Thymus (tissue), 11 donors: ENCODE data around the gene NF1. TPM values are rescaled to one million over a fixed set of nuclear protein-coding genes. Genes with fewer than 3 reads are reported as not detected.

Source experiments
- DNase-seq, 9 donors: peaks; one replicate each; pipeline ENCODE4 v3.0.0-alpha.2; 2013; ENCODE audit warnings: low spot score in 9 of 9, low read depth in 6 of 9, missing footprints in 1 of 9
- H3K27ac ChIP-seq, 2 donors: one replicate each; pipeline ENCODE4 v1.5.1; 2013; ENCODE audit warnings: control low read depth in 1 of 2, low read depth in 1 of 2, low read length in 1 of 2, mild to moderate bottlenecking in 1 of 2, moderate library complexity in 1 of 2
- H3K27me3 ChIP-seq, 2 donors: one replicate each; pipeline ENCODE4 v1.5.1; 2013; ENCODE audit warnings: low read length in 1 of 2; ENCODE audit not compliant: control insufficient read depth in 2 of 2, insufficient read depth in 1 of 2
- H3K36me3 ChIP-seq, 2 donors: one replicate each; pipeline ENCODE4 v1.5.1; 2013; ENCODE audit warnings: low read length in 1 of 2, mild to moderate bottlenecking in 1 of 2, moderate library complexity in 1 of 2; ENCODE audit not compliant: control insufficient read depth in 2 of 2, insufficient read depth in 2 of 2
- H3K4me1 ChIP-seq, 2 donors: one replicate each; pipeline ENCODE4 v1.5.1; 2013; ENCODE audit warnings: low read length in 2 of 2; ENCODE audit not compliant: control insufficient read depth in 2 of 2, insufficient read depth in 2 of 2
- H3K4me3 ChIP-seq, 2 donors: one replicate each; pipeline ENCODE4 v1.5.1; 2013; ENCODE audit warnings: low read length in 2 of 2, control low read depth in 1 of 2, mild to moderate bottlenecking in 1 of 2
- H3K9me3 ChIP-seq, 2 donors: one replicate each; pipeline ENCODE4 v1.5.1; 2013; ENCODE audit warnings: low read length in 1 of 2, mild to moderate bottlenecking in 1 of 2; ENCODE audit not compliant: control insufficient read depth in 2 of 2, insufficient read depth in 1 of 2
- WGBS: extraction: QIAGEN DNeasy Blood & Tissue Kit; methylation state at CpG from one replicate; pipeline ENCODE4 v1.1.7; 2013; 5-methylcytosine and 5-hydroxymethylcytosine counted together
- polyA plus RNA-seq: library from polyadenylated mRNA; stranded (reverse); fragments of 200-250 nt; gene quantifications from one replicate; pipeline ENCODE4 v1.2.3, GENCODE V29; 2013
- total RNA-seq: library from RNA; stranded (reverse); fragments of 120-200 nt; gene quantifications from one replicate; pipeline ENCODE4 v1.2.4, GENCODE V29; 2013
- donor health status: healthy.

The NF1 gene
- total and polyA plus RNA-seq, 2 donors: 10.3 to 16.6 TPM

DNA sequence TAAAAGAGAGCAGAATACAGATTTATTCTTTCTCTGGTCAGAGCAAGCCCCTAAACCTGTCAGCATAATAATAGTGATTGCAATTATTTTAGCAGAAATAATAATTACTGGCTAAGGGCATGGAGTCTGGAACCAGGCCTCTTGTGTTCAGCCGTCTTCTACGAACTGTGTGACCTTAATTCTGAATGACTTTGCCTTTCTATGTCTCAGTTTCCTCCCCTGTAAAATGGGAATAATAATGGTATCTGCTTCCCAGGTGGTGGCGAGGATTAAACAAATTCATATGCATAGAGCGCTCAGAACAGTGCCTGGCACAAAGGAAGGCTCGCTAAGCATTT lies 330.1 kb downstream of the NF1 start:
- DNase-seq: no peak
- no peaks in the 10 kb centered on the region for H3K27me3 ChIP-seq
- WGBS: 95% methylated on average over 5 of the region's 5 CpGs
- H3K27ac ChIP-seq: no peak overlapping the region
- no peaks in the 10 kb centered on the region for H3K4me1 ChIP-seq
- no peak overlapping the region for H3K4me3 ChIP-seq
- no peaks in the 10 kb centered on the region for H3K36me3 ChIP-seq
- H3K9me3 ChIP-seq: no peaks in the 10 kb centered on the region

GRCh38 chr17:31425282-31426040 lies 330.7 kb downstream of the NF1 start:
- no peak for DNase-seq
- H3K27me3 ChIP-seq: no peaks in the 10 kb centered on the region
- H3K36me3 ChIP-seq: no peaks in the 10 kb centered on the region
- no peaks in the 10 kb centered on the region for H3K9me3 ChIP-seq
- no peak overlapping the region for H3K4me3 ChIP-seq
- WGBS: 89% methylated on average over 17 of the region's 17 CpGs
- H3K4me1 ChIP-seq: no peaks in the 10 kb centered on the region
- H3K27ac ChIP-seq: no peak overlapping the region

Other genes with a start within 250 kb of the NF1 start
- gene TEFM, start 188.7 kb upstream of the NF1 start, total RNA-seq: 18.7 TPM
- gene TEFM, start 188.7 kb upstream of the NF1 start, polyA plus RNA-seq: 16.6 TPM
- 8.1 TPM for gene ADAP2, start 173.0 kb upstream of the NF1 start, total RNA-seq
- 13.8 TPM for gene ADAP2, start 173.0 kb upstream of the NF1 start, polyA plus RNA-seq
- gene RNF135, start 123.9 kb upstream of the NF1 start, total RNA-seq: 6.7 TPM
- 19.2 TPM for gene RNF135, start 123.9 kb upstream of the NF1 start, polyA plus RNA-seq
- gene OMG, start 202.3 kb downstream of the NF1 start, total RNA-seq: 0.14 TPM
- 1.3 TPM for gene OMG, start 202.3 kb downstream of the NF1 start, polyA plus RNA-seq
- 19.3 TPM for gene EVI2B, start 219.1 kb downstream of the NF1 start, total RNA-seq
- gene EVI2B, start 219.1 kb downstream of the NF1 start, polyA plus RNA-seq: 50.4 TPM
- 252 TPM for gene EVI2A, start 226.6 kb downstream of the NF1 start, total RNA-seq
- gene EVI2A, start 226.6 kb downstream of the NF1 start, polyA plus RNA-seq: 147 TPM